Fibroblast of lung (primary cell): ENCODE data around the gene CTSO.

Source experiments
- CTCF ChIP-seq, 2 donors: IDR thresholded peaks in 1 of 2; conservative IDR thresholded peaks in 1 of 2; 1 replicate in 1 of 2; 2 replicates in 1 of 2; pipeline ENCODE4 v1.5.1; 2011 to 2012; ENCODE audit warnings: low read length in 2 of 2, control low read depth in 1 of 2, inconsistent platforms in 1 of 2, low read depth in 1 of 2, mild to moderate bottlenecking in 1 of 2
- EZH2 ChIP-seq: IDR thresholded peaks from 2 replicates; pipeline ENCODE4 v1.5.1; 2012; ENCODE audit warnings: low read length, control low read depth, mild to moderate bottlenecking; ENCODE audit errors: missing control alignments

GRCh38 chr4:155966731-155967395, 13.2 kb upstream of the CTSO start:
- TF ChIP-seq CTCF (conservative IDR thresholded peaks at IDR 0.05 in 1 of 2, IDR thresholded peaks at IDR 0.05 in 1 of 2; ENCODE audit: low read depth in 1 of 2, low read length in 2 of 2) (no peak), EZH2 (no peak)
